GM21423 (cell line): ENCODE measurements around the gene RETN.
A peak's percentile ranks its signal among the peaks of the same experiment; 100 is the strongest.

Experiments
- ATAC-seq: cut with Tn5 transposase; IDR thresholded peaks from one replicate; pipeline ENCODE4 v1.9.1; 2021; ENCODE audit warnings: mild to moderate bottlenecking, moderate library complexity; ENCODE audit not compliant: unreplicated experiment

RETN gene, protein sequence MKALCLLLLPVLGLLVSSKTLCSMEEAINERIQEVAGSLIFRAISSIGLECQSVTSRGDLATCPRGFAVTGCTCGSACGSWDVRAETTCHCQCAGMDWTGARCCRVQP

GRCh38 chr19:7668842-7669241, at the start of gene RETN:
RETN (plus strand) TSS chr19:7669049; CDS start chr19:7669327, 278 bp downstream.
- ATAC-seq = no peak

GRCh38 chr19:7619671-7620441, 49.0 kb upstream of the RETN start:
- ATAC-seq = no peak

GRCh38 chr19:7620442-7621412, 48.1 kb upstream of the RETN start:
- no peak for ATAC-seq

DNA sequence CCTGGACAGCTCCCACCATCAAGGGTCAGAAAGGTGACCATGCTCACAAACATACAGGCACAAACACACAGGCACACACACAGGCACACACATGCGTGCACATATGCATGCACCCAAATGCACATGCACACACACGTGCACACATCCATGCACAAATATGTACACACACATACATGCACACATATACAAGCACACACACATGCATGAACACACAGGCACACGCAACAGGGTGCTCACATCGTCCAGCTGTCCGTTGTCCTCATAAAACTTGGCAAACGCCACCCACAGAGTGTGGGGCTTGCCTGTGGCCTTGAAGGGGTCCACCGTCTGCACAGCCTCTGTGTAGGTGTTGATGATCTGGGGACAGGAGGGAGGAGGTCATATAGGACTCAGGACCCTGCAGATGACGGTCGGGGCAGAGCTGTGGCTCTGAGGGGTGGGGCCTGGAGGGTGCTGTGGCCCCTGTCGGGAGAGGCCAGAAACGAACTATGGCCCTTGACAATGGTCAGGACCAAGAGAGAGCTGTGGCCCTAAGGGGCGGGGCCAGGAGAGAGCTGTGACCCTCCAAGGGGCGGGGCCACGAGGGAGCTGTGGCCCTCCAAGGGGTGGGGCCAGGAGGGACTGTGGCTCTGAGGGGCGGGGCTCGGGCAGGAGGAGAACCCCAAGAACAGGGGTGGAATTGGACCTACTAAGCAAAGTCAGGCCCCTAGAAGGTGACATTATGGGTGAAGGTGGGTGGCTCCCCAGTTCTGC, 45.7 kb upstream of the RETN start:
- ATAC-seq = no peak

DNA sequence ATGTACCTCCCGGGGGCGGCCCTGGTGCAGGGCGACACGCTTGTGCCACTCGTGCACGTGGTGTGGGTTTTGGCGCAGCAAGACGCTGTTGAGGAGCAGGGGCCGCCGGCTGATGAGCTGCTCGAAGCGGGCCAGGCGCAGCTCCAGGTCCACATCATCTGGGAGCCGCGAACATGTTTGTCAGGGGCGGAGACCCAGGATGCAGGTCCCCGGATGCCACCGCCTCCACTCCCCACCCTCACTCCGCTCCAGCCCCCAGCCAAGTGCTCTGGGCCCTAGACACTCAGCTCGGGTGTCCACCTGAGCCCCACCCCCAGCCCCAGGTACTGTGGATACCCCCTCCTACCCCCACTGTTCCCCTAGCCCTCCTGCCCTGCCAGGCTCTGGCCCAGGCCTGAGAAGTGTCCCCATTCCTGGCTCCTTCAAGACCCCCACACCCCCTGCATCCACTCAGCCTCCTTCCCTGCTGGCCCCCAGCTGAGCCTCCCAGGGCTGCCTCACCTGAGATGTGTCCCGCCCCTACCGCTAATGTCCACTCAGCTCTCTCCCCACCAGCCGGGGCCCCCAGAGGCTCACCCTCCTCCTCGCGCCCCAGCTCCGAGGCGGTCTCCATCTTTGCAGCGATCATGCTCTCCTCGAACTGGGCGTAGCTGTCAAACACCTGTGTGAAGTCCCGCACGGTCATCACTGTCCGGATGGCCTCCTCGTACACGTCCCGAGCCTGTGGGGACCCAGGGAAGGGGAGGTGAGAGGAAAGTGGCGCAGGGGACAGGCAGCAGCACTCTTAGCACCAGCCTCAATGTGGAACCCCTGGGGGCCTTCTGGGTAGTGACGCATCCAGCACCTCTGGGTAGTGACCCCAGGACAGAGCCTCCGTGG, 44.9 kb upstream of the RETN start:
- no peak for ATAC-seq

- no peak for ATAC-seq
These were observed 44.0 kb upstream of the RETN start for GRCh38 chr19:7624810-7625209.

DNA sequence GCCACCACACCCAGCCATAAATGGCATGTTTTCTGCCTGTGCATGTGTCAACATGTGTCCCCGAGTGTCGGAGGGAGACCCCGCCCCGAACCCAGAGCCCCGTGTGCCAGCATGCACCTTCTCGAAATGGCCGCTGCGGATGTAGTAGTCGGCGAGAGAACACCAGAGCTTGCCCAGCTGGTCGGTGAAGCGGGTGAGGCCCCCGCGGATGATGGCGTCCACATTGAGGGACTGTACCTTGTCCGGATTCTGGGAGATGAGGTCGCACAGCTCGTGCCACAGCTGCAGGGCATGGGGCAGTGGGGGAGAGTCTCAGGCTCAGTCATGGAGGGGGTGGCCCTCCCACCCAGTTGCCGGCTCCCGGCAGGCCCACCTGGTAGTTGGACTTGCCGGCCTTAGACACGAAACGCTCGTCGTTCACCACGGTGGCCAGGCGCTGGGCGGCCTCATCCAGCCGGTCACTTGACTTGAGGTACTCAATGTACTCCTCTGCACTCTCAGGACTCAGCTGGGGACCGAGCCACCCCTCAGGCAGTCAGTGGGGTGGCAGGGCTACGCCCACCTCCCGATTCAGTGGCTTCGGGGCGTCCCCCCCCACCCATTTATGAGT, 43.0 kb upstream of the RETN start:
- no peak for ATAC-seq

DNA sequence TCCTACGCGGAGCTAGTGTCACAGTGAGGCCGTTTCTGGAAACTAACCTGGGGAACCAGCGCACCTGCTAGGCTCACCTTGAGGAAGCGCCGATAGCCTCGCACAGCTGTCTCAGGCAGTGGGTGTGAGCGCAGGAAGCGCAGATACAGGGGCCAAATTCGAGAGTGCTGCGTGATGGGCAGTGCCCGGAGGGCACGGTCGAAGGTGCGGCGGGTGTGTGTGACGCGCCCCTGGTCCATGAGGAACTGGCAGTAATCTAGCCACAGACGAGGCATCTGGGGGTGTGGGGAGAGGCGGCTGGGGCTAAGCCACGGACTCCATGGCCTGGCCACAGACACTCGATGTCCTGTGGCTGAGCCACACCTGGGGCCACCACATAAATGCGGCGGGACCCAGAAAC, 41.7 kb upstream of the RETN start:
- no peak for ATAC-seq

DNA sequence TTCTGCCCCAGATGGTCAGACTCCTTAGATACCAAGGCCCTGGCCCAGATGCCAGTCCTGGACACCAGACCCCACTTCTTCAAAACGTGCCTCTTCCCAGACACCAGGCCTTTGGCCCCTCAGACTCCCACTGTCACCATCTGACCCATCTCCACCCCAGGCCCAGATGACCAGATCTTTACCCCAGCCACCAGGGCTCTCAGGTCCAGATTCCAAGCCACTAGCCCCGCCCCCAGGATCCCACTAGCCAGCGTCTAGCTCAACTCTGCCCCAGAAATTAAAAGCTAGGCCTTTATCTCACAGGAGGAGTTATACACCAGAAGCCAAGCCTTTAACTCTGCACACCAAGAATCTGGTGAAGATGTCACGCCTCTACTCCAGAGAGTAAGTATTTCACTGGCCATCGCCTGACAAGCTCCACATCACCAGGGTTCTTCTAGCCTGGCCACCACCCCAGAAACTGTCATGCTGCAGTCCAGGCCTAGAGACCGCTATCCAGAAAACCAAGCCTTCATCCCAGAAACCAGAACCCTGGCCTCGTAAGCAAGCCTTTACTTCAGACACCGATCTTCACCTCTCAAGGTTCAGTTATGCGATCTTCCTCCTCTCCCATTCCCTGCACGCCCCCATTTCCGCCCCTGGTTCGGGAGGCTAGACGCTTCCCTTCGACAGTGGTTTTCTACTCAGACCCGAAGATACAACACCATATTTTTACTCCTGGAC, 40.1 kb upstream of the RETN start:
- ATAC-seq = no peak

DNA sequence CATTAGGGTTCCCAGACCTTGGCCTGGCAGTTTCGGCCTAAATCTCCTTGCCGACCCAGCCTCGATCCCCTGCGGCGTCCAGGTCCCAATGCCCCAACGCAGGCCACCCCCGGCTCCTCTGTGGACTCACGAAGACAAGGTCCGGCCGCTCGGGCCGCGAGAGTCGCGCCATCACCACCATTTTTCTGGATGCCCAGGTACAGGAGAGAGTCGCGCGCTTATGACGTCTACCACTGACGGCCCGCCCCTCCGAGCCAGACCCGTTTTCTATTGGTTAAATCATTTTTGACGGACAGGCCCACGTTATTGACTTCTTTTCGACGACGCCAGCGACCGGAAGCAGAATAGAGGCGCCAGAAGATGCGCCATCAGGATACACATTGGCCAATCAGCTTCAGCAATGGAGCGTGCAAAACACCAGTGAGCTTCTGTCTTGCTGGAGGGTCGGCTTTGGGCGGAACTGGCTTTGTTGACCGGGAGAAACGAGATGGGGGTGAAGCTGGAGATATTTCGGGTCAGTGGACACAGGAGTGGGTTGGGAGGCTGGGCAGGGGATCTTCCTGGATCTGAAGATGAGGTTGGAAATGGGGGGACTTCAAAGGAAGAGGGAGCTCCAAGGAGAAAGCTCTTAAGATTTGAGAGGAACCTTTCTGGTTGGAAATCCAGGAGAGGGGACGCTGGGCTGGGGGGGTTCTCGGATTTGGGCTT, 39.3 kb upstream of the RETN start, which contains the start of the genes PET100 and XAB2:
Gene PET100, plus strand, starts transcription at position 447 of the 708 bp plus-strand sequence. Its CDS starts 41 bp downstream, at position 488.
Gene XAB2, minus strand, starts transcription at position 199 of the 708 bp plus-strand sequence. Its CDS starts 18 bp downstream, at position 181.
- peak; percentile 93 for ATAC-seq

DNA sequence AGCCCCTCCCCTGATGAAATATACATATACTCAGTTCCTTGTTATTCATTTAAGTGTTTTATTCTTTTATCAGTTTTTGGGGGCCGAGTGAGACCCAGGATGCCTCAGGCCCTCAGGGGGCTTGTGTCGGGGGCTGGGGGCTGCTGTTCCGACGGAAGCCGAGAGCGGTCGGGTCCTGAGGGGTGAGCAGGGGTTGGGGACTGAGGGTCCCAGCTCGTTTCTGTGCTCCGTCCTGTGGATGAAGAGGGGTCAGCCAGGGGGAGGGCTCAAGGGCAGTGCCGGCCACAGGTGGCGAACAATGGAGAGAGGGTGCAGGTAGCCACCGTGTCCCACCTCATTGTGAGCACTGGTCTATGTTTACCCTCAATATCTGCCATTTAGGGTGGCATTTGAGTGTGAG, 37.3 kb upstream of the RETN start:
- no peak for ATAC-seq

DNA sequence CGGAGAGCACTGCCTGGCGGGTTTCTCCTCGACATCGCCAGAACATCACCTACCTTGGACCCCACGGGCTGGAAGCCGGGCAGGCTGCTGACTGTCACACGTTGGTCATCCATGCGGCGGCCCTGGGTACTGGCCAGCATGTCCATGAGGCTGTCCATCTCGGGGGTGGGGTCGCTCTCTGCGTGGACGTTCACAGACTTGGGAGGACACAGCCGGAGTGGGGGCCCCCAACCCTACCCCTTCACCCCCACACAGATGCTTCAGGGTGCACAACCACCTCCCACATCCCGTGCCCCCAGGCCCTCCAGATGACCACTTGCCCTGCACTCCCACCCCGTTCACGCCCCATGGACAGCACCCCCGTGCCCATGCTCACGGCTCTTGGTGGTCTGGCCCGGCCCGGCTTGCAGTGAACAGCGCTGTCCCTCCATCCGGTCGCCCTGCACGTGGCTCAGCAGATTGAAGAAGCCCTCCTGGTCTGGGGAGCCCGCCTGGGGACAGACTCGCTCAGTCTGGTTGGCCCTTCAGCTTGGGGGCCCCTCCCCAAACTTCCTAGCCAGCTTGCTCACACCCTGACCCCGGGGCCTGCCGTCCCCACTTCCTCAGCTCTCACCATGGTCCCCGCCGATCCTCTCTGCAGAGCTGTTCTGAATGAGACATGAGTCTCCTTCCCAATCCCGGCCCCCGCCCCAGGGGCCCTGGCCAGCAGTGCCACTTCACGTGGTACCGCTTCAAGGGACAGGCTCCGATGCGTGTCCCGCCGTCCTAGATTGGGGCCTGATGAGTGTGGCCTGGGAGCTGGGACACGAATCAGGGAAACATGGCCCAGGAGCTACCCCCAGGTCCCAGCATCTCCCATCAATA, 36.3 kb upstream of the RETN start:
- no peak for ATAC-seq

- no peak for ATAC-seq
These were observed 35.2 kb upstream of the RETN start, which contains the start of gene PCP2 for GRCh38 chr19:7633698-7634097. PCP2 (minus strand) TSS chr19:7633719; CDS start chr19:7633457, 262 bp downstream.

- no peak for ATAC-seq
These were observed 33.2 kb upstream of the RETN start for GRCh38 chr19:7635670-7636069.

- ATAC-seq = no peak
These were observed 32.5 kb upstream of the RETN start for GRCh38 chr19:7636317-7636690.

DNA sequence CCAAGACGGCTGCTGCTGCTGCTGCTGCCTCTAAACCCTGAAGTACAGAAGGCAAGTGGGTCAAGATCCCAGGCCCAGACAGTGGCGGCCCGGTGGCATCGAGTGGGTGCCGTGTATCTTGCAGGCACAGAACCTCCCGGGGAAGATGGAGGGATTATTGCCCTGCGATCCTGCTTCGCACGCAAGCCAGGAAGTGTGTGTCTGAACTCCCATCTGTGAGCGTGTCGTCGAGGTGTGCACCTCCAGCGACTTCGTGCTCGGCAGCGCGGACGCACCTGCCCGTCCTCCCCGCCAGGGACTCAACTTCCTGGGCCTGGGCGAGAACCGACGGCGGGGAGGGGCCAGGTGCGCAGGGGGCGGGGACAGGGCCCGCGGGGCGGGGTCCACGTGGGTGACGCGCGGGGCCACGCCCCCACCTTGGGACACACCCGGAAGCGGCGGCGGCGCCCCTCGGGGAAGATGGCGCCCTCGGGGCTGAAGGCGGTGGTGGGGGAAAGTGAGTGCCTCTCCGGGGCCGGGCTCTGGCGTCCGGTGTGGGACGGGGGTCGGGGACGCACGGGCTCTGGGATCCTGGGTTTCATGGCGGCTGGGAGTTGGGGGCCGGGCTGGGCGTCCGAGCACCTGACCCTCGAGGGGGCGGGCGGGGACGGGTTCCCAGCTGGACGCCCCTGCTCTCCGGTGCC, 32.0 kb upstream of the RETN start, which contains the start of gene STXBP2:
Gene STXBP2, plus strand, starts transcription at position 420 of the 683 bp plus-strand sequence. Its CDS starts 40 bp downstream, at position 460.
- peak; percentile 72 for ATAC-seq
